GM12878 (cell line): ENCODE results near the gene FARS2. TPM values are rescaled to one million over a fixed set of nuclear protein-coding genes. Genes with fewer than 3 reads are reported as not detected.

ENCODE experiments used
- ATAC-seq: fragments of 200-7000 bp; cut with Tn5 transposase; 3 replicates; pipeline ENCODE4 v1.9.1; 2020; ENCODE audit warnings: mild to moderate bottlenecking, moderate library complexity
- BruUV-seq: library from RNA; stranded (reverse); fragments of 400-500 nt; replicated peaks from 2 replicates; lab custom pipeline; 2021; lab: Mats Ljungman, UMichigan
- CTCF ChIA-PET: fragments of 300-600 bp; sonication (Branson Sonifier 250); formaldehyde crosslinking; extraction: SDS; loops from one replicate; lab custom pipeline; 2021; ENCODE audit warnings: inconsistent platforms; lab: Yijun Ruan, JAX
- POLR2A ChIA-PET: fragments of 350-600 bp; formaldehyde crosslinking; extraction: SDS; loops from one replicate; lab custom pipeline; 2021; ENCODE audit warnings: inconsistent platforms; lab: Charles Lee
- RAD21 ChIA-PET: fragments of 300-600 bp; sonication (Branson Sonifier 250); formaldehyde crosslinking; loops from one replicate; lab custom pipeline; 2023; ENCODE audit warnings: antibody characterized with exemption; ENCODE audit not compliant: unreplicated experiment; lab: Charles Lee
- SMC1A ChIA-PET: fragments of 300-600 bp; sonication (Branson Sonifier 250); formaldehyde crosslinking; loops from one replicate; lab custom pipeline; 2023; ENCODE audit not compliant: unreplicated experiment, uncharacterized antibody; lab: Charles Lee
- DNase-seq: peaks from one replicate; pipeline ENCODE4 v3.0.0-alpha.2; 2011; ENCODE audit warnings: low read depth, low spot score
- FAIRE-seq: peaks from 3 replicates; lab custom pipeline; 2011; peaks lifted over from hg19 to GRCh38; lab: Jason Lieb, UNC
- H2AFZ ChIP-seq: 2 replicates; pipeline ENCODE4 v1.6.0; 2011; ENCODE audit warnings: low read depth, low read length, control low read depth; ENCODE audit not compliant: control insufficient read depth
- H3K27ac ChIP-seq: 2 replicates; pipeline ENCODE4 v1.5.1; 2011; ENCODE audit warnings: control low read depth; ENCODE audit not compliant: control insufficient read depth, insufficient read depth
- H3K27me3 ChIP-seq, 2 experiments: replicated peaks in 1 of 2; 2 replicates each; pipeline versions ENCODE4 v1.6.0 to v1.6.1; 2011; ENCODE audit warnings: low read length in 1 of 2; ENCODE audit not compliant: control insufficient read depth in 2 of 2, insufficient read depth in 2 of 2
- H3K36me3 ChIP-seq, 2 experiments: 2 replicates each; pipeline ENCODE4 v1.5.1; 2011; ENCODE audit warnings: low read length in 1 of 2; ENCODE audit not compliant: control insufficient read depth in 2 of 2, insufficient read depth in 2 of 2
- H3K4me1 ChIP-seq: 2 replicates; pipeline ENCODE4 v1.6.1; 2011; ENCODE audit warnings: mild to moderate bottlenecking, low read length, moderate library complexity, mixed read lengths; ENCODE audit not compliant: control insufficient read depth, insufficient read depth
- H3K4me2 ChIP-seq: 2 replicates; pipeline ENCODE4 v1.6.0; 2011; ENCODE audit warnings: control low read depth; ENCODE audit not compliant: control insufficient read depth, insufficient read depth
- H3K4me3 ChIP-seq: fragments of 200-600 bp; sonication (generic); 2 replicates; pipeline ENCODE4 v1.5.1; 2016
- H3K79me2 ChIP-seq: 2 replicates; pipeline ENCODE4 v1.6.0; 2011; ENCODE audit warnings: low read length; ENCODE audit not compliant: control insufficient read depth, insufficient read depth
- H3K9ac ChIP-seq: 2 replicates; pipeline ENCODE4 v1.8.0; 2011; ENCODE audit warnings: low read length, control low read depth, mixed read lengths; ENCODE audit not compliant: control insufficient read depth, insufficient read depth
- H3K9me3 ChIP-seq: replicated peaks from 3 replicates; pipeline ENCODE4 v1.5.1; 2011; ENCODE audit warnings: mild to moderate bottlenecking, low read length; ENCODE audit not compliant: control insufficient read depth, insufficient read depth
- H4K20me1 ChIP-seq: 2 replicates; pipeline ENCODE4 v1.6.0; 2011; ENCODE audit not compliant: control insufficient read depth, insufficient read depth
- ASH2L ChIP-seq: fragments of 300-600, 200-600 bp; sonication (generic); IDR thresholded peaks from 2 replicates; pipeline ENCODE4 v1.6.1; 2017; ENCODE audit warnings: low read depth, mild to moderate bottlenecking, borderline replicate concordance
- CHD1 ChIP-seq: IDR thresholded peaks from 2 replicates; pipeline ENCODE4 v1.6.1; 2012; ENCODE audit warnings: low read depth, low read length, improper control_type of control experiment
- CHD2 ChIP-seq: IDR thresholded peaks from 2 replicates; pipeline ENCODE4 v1.6.1; 2011; ENCODE audit warnings: low read depth, low read length, improper control_type of control experiment, borderline replicate concordance
- EGR1 ChIP-seq, 2 experiments: IDR thresholded peaks; 1 replicate in 1 of 2; 2 replicates in 1 of 2; pipeline ENCODE4 v1.6.1; 2011 to 2012; ENCODE audit warnings: low read depth in 2 of 2, low read length in 2 of 2, borderline replicate concordance in 1 of 2, mild to moderate bottlenecking in 1 of 2, moderate library complexity in 1 of 2
- FOXK2 ChIP-seq: fragments of 450-650 bp; IDR thresholded peaks from 2 replicates; pipeline ENCODE4 v1.6.1; 2017; ENCODE audit warnings: mild to moderate bottlenecking, moderate library complexity
- HDGF ChIP-seq: fragments of 450-650 bp; IDR thresholded peaks from 2 replicates; pipeline ENCODE4 v1.6.1; 2016; ENCODE audit warnings: antibody characterized with exemption
- IKZF1 ChIP-seq: fragments of 450-650 bp; conservative IDR thresholded peaks from 2 replicates; pipeline ENCODE4 v1.6.1; 2017; ENCODE audit warnings: antibody characterized with exemption, mild to moderate bottlenecking
- MEF2B ChIP-seq: fragments of 450-650 bp; IDR thresholded peaks from 2 replicates; pipeline ENCODE4 v1.6.1; 2018; ENCODE audit warnings: mild to moderate bottlenecking, moderate library complexity; ENCODE audit not compliant: partially characterized antibody, poor library complexity, severe bottlenecking
- NR2C2 ChIP-seq: IDR thresholded peaks from 2 replicates; pipeline ENCODE4 v1.6.1; 2011; ENCODE audit warnings: borderline replicate concordance, low read depth; ENCODE audit not compliant: control insufficient read depth, insufficient read length
- NR2F1 ChIP-seq: fragments of 450-650 bp; conservative IDR thresholded peaks from 2 replicates; pipeline ENCODE4 v1.6.1; 2017; ENCODE audit warnings: mild to moderate bottlenecking
- NRF1 ChIP-seq: conservative IDR thresholded peaks from 2 replicates; pipeline ENCODE4 v1.6.1; 2011; ENCODE audit warnings: mild to moderate bottlenecking, low read depth, low read length, improper control_type of control experiment
- WGBS: methylation state at CpG from one replicate; pipeline ENCODE4 v1.1.6; 2016; ENCODE audit warnings: low lambda C conversion rate; ENCODE audit not compliant: insufficient replicate concordance, insufficient coverage; ENCODE audit errors: missing lambda C conversion rate; 5-methylcytosine and 5-hydroxymethylcytosine counted together
- in situ Hi-C: fragments of 300-500 bp; cut with MboI; formaldehyde crosslinking; loops from 9 replicates; pipeline ENCODE4 v1.14.3; 2018; ENCODE audit warnings: mixed read lengths
- intact Hi-C: fragments of 100-400 bp; cut with micrococcal nuclease; formaldehyde crosslinking; loops from one replicate; pipeline ENCODE4 v1.14.2; 2022; ENCODE audit not compliant: unreplicated experiment
- polyA plus RNA-seq, 11 experiments: library from polyadenylated mRNA; depleted of rRNA in 4 of 11; unstranded in 6 of 11; stranded (reverse) in 5 of 11; fragments of >200 nt; fragmentation: Nextera tagmentation in 4 of 11; fragmentation: Illumina TruSeq in 1 of 11; extraction: Ambion mirVana in 4 of 11; extraction: Trizol in 1 of 11; gene quantifications; 1 replicate in 1 of 11; 2 replicates in 10 of 11; pipeline versions ENCODE4 v1.2.1 to v1.2.3, GENCODE V29; 2011 to 2016; ENCODE audit warnings: inconsistent platforms in 2 of 11, missing spikeins in 2 of 11, low read depth in 1 of 11
- total RNA-seq, 4 experiments: library from RNA; depleted of rRNA in 3 of 4; stranded (reverse); fragments of >200 nt in 3 of 4; fragmentation: Illumina TruSeq in 1 of 4; extraction: Trizol in 1 of 4; gene quantifications; 2 replicates each; pipeline versions ENCODE4 v1.2.1 to v1.2.3, GENCODE V29; 2013 to 2021
- TF ChIP-seq, protein P1 (sequence below): fragments of 450-650 bp; IDR thresholded peaks from 2 replicates; pipeline ENCODE4 v1.6.1; 2017; ENCODE audit warnings: mild to moderate bottlenecking, moderate library complexity
- TF ChIP-seq, protein P2 (sequence below): IDR thresholded peaks from 2 replicates; pipeline ENCODE4 v1.6.1; 2012; ENCODE audit warnings: mild to moderate bottlenecking, low read depth, low read length

FARS2 gene
- total and polyA plus RNA-seq, 10 of the 15 experiments (the other 5 are each of a cell fraction or from before 2014, with no cell fraction given) = 16.8 to 46.7 (median 25.6) TPM

DNA sequence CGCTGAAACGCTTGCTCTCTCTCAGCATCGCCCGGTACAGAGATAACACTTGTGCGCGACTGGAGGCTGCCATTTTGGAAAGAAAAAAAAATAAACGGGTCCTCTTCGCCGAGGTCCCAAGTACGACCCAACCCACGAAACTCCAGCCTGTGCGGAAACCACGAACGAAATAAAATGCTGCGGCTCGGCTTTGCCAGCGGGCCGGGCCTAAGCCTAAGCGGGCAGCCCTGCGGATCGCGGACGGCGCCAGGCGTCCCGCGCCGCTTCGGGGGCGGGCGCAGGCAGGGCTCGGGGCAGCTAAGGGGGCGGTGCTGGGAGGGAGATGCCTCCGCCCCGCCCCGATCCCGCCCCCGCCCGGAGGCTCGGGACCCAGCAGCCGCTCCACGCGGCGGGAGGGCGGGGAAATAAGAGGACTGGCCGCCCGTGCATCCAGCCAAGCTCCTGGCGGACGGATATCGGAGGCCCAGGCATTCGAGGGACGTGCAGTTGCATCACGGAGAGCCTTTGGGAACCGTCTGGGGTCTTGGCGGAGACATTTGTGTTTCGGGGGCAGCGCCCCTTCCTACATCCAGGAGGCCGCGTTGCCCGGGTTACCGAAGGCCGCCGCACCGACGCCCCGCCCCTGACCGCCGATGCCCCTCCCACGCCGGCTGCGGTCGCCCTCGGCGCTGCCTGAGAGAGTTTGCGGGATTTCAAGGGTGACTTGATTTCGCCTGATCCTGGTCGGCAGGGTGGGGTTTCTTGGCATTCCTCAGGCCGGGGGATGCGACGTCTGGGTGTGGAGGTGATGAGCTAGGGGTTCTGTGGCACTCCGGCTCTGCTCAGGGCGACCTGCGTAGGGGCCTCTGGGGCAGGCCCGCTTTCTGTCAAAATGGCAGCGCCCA lies at the start of gene FARS2, which contains the start of gene LYRM4 (continued):
- TF ChIP-seq, protein P1, sequence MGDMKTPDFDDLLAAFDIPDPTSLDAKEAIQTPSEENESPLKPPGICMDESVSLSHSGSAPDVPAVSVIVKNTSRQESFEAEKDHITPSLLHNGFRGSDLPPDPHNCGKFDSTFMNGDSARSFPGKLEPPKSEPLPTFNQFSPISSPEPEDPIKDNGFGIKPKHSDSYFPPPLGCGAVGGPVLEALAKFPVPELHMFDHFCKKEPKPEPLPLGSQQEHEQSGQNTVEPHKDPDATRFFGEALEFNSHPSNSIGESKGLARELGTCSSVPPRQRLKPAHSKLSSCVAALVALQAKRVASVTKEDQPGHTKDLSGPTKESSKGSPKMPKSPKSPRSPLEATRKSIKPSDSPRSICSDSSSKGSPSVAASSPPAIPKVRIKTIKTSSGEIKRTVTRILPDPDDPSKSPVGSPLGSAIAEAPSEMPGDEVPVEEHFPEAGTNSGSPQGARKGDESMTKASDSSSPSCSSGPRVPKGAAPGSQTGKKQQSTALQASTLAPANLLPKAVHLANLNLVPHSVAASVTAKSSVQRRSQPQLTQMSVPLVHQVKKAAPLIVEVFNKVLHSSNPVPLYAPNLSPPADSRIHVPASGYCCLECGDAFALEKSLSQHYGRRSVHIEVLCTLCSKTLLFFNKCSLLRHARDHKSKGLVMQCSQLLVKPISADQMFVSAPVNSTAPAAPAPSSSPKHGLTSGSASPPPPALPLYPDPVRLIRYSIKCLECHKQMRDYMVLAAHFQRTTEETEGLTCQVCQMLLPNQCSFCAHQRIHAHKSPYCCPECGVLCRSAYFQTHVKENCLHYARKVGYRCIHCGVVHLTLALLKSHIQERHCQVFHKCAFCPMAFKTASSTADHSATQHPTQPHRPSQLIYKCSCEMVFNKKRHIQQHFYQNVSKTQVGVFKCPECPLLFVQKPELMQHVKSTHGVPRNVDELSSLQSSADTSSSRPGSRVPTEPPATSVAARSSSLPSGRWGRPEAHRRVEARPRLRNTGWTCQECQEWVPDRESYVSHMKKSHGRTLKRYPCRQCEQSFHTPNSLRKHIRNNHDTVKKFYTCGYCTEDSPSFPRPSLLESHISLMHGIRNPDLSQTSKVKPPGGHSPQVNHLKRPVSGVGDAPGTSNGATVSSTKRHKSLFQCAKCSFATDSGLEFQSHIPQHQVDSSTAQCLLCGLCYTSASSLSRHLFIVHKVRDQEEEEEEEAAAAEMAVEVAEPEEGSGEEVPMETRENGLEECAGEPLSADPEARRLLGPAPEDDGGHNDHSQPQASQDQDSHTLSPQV = peak; percentile 94
- peak in 1 of 2 experiments; percentile 94; a peak in 2 of 3 replicates for TF ChIP-seq EGR1 (IDR thresholded peaks at IDR 0.05; ENCODE audit: borderline replicate concordance in 1 of 2, low read depth in 2 of 2, low read length in 2 of 2)
- peak; percentile 90 for TF ChIP-seq IKZF1
- TF ChIP-seq NR2C2 = no peak
- peak; percentile 91 for TF ChIP-seq HDGF

DNA sequence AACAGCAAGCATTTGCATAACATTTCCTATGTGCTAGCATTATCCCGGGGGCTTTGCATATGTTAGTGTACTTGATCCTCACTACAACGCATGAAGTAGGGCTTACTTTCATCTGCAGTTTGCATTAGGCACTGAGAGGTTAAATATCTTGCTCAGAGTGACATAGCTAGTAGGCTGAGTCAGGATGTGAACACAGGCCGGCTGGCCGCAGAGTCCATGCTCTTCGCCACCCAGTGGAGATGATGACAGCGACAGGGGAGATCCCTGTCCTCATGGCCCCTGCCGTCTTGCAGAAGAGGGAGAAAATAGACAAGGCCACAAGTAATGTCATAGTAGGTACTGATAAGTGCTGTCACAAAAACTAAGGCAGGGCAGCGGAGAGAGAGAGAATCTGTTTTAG lies 47.5 kb upstream of the FARS2 start:
- intact Hi-C loops (loop anchor here (1.0 to 5.0 kb wide), 3 partner anchors 72 to 188 kb away; no protein-coding TSS in a partner anchor), in situ Hi-C loops (no loop called here)
- 92% methylated on average over 8 of the region's 8 CpGs for WGBS
- Histone ChIP-seq H3K79me2 (no peaks in the 10 kb centered on the region), H3K4me2 (no peak overlapping the region), H3K36me3 (peaks cover 0 to 4% of the 10 kb centered on the region in 2 experiments; a peak in 3 of 4 replicates), H2AFZ (no peak overlapping the region), H4K20me1 (no peaks in the 10 kb centered on the region), H3K27ac (no peak overlapping the region), H3K9me3 (no peaks in the 10 kb centered on the region), H3K27me3 (no peaks in the 10 kb centered on the region), H3K4me1 (no peaks in the 10 kb centered on the region), H3K4me3 (no peak overlapping the region), H3K9ac (no peak overlapping the region)
- no peak for ATAC-seq
- no peak for FAIRE-seq
- RAD21 ChIA-PET = interaction anchor here (1.2 kb wide), 1 partner anchor 90 kb away, joined by 3 read pairs; no protein-coding TSS in a partner anchor
- no TSS peak for BruUV-seq
- POLR2A ChIA-PET = no interaction called here
- CTCF ChIA-PET = interaction anchor here (1.1 to 2.8 kb wide), 8 partner anchors 17 to 195 kb away, joined by 3 to 29 read pairs (median 6); no protein-coding TSS in a partner anchor
- DNase-seq = no peak
- SMC1A ChIA-PET = interaction anchor here (1.1 to 2.6 kb wide), 3 partner anchors 71 to 165 kb away, joined by 3 to 8 read pairs (median 6); no protein-coding TSS in a partner anchor
- no peak for TF ChIP-seq NRF1
- TF ChIP-seq MEF2B = no peak
- no peak for TF ChIP-seq CHD1
- TF ChIP-seq FOXK2 = no peak
- TF ChIP-seq CHD2 = no peak
- no peak for TF ChIP-seq NR2F1
- no peak for TF ChIP-seq ASH2L
- TF ChIP-seq, protein P2, sequence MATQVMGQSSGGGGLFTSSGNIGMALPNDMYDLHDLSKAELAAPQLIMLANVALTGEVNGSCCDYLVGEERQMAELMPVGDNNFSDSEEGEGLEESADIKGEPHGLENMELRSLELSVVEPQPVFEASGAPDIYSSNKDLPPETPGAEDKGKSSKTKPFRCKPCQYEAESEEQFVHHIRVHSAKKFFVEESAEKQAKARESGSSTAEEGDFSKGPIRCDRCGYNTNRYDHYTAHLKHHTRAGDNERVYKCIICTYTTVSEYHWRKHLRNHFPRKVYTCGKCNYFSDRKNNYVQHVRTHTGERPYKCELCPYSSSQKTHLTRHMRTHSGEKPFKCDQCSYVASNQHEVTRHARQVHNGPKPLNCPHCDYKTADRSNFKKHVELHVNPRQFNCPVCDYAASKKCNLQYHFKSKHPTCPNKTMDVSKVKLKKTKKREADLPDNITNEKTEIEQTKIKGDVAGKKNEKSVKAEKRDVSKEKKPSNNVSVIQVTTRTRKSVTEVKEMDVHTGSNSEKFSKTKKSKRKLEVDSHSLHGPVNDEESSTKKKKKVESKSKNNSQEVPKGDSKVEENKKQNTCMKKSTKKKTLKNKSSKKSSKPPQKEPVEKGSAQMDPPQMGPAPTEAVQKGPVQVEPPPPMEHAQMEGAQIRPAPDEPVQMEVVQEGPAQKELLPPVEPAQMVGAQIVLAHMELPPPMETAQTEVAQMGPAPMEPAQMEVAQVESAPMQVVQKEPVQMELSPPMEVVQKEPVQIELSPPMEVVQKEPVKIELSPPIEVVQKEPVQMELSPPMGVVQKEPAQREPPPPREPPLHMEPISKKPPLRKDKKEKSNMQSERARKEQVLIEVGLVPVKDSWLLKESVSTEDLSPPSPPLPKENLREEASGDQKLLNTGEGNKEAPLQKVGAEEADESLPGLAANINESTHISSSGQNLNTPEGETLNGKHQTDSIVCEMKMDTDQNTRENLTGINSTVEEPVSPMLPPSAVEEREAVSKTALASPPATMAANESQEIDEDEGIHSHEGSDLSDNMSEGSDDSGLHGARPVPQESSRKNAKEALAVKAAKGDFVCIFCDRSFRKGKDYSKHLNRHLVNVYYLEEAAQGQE = no peak
